Panc1 (cell line): ENCODE data around the gene PATJ. TPM values are rescaled to one million over a fixed set of nuclear protein-coding genes. Genes with fewer than 3 reads are reported as not detected.

Experiments
- ATAC-seq: fragments of 200-7000 bp; cut with Tn5 transposase; 2 replicates; pipeline ENCODE4 v1.9.1; 2020; ENCODE audit warnings: mild to moderate bottlenecking, moderate library complexity
- BruUV-seq: library from RNA; stranded (reverse); fragments of 400-500 nt; replicated peaks from 2 replicates; lab custom pipeline; 2021; lab: Mats Ljungman, UMichigan
- CTCF ChIA-PET: fragments of 300-600 bp; sonication (Branson Sonifier 250); formaldehyde crosslinking; loops from one replicate; lab custom pipeline; 2022; ENCODE audit warnings: antibody characterized with exemption; lab: Charles Lee
- POLR2A ChIA-PET: fragments of 300-600 bp; sonication (Branson Sonifier 250); formaldehyde crosslinking; loops from one replicate; lab custom pipeline; 2022; ENCODE audit warnings: antibody characterized with exemption; lab: Charles Lee
- DNase-seq: peaks from one replicate; pipeline ENCODE4 v3.0.0-alpha.2; 2010; ENCODE audit warnings: low read depth, low spot score
- H3K27ac ChIP-seq: 2 replicates; pipeline ENCODE4 v1.5.1; 2011; ENCODE audit warnings: mild to moderate bottlenecking, low read length, inconsistent platforms
- H3K27me3 ChIP-seq: fragments of 200-500 bp; sonication (Bioruptor generic); 2 replicates; pipeline ENCODE4 v1.6.0; 2014; ENCODE audit warnings: low read length, inconsistent platforms; ENCODE audit not compliant: control insufficient read depth, insufficient read depth
- H3K36me3 ChIP-seq: fragments of 200-500 bp; sonication (Bioruptor generic); 2 replicates; pipeline ENCODE4 v1.5.1; 2014; ENCODE audit warnings: inconsistent platforms, mild to moderate bottlenecking, low read length, moderate library complexity; ENCODE audit not compliant: control insufficient read depth, insufficient read depth
- H3K4me1 ChIP-seq: 2 replicates; pipeline ENCODE4 v1.5.1; 2011; ENCODE audit warnings: inconsistent platforms, mild to moderate bottlenecking, low read length, moderate library complexity; ENCODE audit not compliant: control insufficient read depth, insufficient read depth
- H3K4me3 ChIP-seq, 2 experiments: 2 replicates each; pipeline ENCODE4 v1.5.1; 2011 to 2012; ENCODE audit warnings: low read depth in 2 of 2, low read length in 2 of 2, mild to moderate bottlenecking in 2 of 2, inconsistent platforms in 1 of 2, moderate library complexity in 1 of 2
- H3K9me3 ChIP-seq: fragments of 200-500 bp; sonication (Bioruptor generic); 2 replicates; pipeline ENCODE4 v1.5.1; 2014; ENCODE audit warnings: low read depth, mild to moderate bottlenecking, inconsistent platforms, low read length, moderate library complexity; ENCODE audit not compliant: control insufficient read depth, insufficient read depth
- POLR2AphosphoS5 ChIP-seq: IDR thresholded peaks from 2 replicates; pipeline ENCODE4 v1.6.1; 2012; ENCODE audit warnings: mild to moderate bottlenecking, low read depth, low read length, moderate library complexity
- SIN3A ChIP-seq: IDR thresholded peaks from 2 replicates; pipeline ENCODE4 v1.6.1; 2012; ENCODE audit warnings: low read depth, mild to moderate bottlenecking, low read length, moderate library complexity, borderline replicate concordance; ENCODE audit not compliant: insufficient read depth
- TCF7L2 ChIP-seq: IDR thresholded peaks from 2 replicates; pipeline ENCODE4 v1.6.1; 2011; ENCODE audit warnings: mild to moderate bottlenecking, low read depth, low read length, inconsistent platforms
- in situ Hi-C: cut with HindIII; loops from 2 replicates; pipeline ENCODE4 v1.10.0; 2016; ENCODE audit warnings: low sequenced_read_pairs, low pct_unique_long_range_greater_than_20kb
- intact Hi-C: fragments of 100-400 bp; cut with micrococcal nuclease; formaldehyde crosslinking; loops from one replicate; pipeline ENCODE4 v1.10.0; 2022; ENCODE audit not compliant: unreplicated experiment
- total RNA-seq: library from RNA; stranded (reverse); gene quantifications from one replicate; pipeline ENCODE4 v1.2.1, GENCODE V29; 2021; ENCODE audit not compliant: unreplicated experiment
- TF ChIP-seq, protein P1 (sequence below), 2 experiments: IDR thresholded peaks; 2 replicates each; pipeline ENCODE4 v1.6.1; 2011 to 2012; ENCODE audit warnings: low read depth in 2 of 2, control low read depth in 1 of 2, low read length in 1 of 2, mild to moderate bottlenecking in 1 of 2, moderate library complexity in 1 of 2; ENCODE audit not compliant: insufficient read depth in 1 of 2
- TF ChIP-seq, protein P2 (sequence below): fragments of 450-650 bp; IDR thresholded peaks from 2 replicates; pipeline ENCODE4 v1.5.1; 2017; ENCODE audit warnings: mild to moderate bottlenecking

Gene PATJ
- total RNA-seq, 1 experiment from 2014 or later = 36.2 TPM

DNA sequence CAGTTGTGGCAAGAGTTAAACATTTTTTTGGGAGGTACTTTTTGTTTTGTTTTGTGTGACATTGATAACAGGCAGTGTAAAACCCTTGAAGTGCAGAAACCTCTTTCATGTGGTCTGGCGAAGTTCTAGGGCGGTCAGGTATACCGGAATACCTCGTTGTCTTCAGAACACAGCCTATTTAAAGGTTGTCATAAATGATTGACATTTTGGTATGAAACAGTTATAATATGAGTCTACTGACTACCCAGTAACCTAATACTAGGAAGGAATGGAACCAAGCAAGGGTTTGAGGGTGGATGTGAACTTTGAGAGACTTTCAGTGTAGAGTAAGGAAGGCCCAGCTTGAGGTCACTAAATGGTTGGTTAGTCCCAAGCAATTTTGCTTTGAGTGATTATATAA, 40.5 kb downstream of the PATJ start:
- H3K27me3 ChIP-seq = no peaks in the 10 kb centered on the region
- no peaks in the 10 kb centered on the region for H3K36me3 ChIP-seq
- no peaks in the 10 kb centered on the region for H3K4me1 ChIP-seq
- POLR2A ChIA-PET = no interaction called here
- intact Hi-C loops = no loop called here
- DNase-seq (no peak), ATAC-seq (no peak)
- no peak for TF ChIP-seq SIN3A
- TF ChIP-seq, protein P1, sequence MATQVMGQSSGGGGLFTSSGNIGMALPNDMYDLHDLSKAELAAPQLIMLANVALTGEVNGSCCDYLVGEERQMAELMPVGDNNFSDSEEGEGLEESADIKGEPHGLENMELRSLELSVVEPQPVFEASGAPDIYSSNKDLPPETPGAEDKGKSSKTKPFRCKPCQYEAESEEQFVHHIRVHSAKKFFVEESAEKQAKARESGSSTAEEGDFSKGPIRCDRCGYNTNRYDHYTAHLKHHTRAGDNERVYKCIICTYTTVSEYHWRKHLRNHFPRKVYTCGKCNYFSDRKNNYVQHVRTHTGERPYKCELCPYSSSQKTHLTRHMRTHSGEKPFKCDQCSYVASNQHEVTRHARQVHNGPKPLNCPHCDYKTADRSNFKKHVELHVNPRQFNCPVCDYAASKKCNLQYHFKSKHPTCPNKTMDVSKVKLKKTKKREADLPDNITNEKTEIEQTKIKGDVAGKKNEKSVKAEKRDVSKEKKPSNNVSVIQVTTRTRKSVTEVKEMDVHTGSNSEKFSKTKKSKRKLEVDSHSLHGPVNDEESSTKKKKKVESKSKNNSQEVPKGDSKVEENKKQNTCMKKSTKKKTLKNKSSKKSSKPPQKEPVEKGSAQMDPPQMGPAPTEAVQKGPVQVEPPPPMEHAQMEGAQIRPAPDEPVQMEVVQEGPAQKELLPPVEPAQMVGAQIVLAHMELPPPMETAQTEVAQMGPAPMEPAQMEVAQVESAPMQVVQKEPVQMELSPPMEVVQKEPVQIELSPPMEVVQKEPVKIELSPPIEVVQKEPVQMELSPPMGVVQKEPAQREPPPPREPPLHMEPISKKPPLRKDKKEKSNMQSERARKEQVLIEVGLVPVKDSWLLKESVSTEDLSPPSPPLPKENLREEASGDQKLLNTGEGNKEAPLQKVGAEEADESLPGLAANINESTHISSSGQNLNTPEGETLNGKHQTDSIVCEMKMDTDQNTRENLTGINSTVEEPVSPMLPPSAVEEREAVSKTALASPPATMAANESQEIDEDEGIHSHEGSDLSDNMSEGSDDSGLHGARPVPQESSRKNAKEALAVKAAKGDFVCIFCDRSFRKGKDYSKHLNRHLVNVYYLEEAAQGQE (IDR thresholded peaks at IDR 0.05; ENCODE audit: insufficient read depth in 1 of 2, low read depth in 2 of 2, low read length in 1 of 2) = no peak
- TF ChIP-seq TCF7L2 = no peak
- TF ChIP-seq, protein P2, sequence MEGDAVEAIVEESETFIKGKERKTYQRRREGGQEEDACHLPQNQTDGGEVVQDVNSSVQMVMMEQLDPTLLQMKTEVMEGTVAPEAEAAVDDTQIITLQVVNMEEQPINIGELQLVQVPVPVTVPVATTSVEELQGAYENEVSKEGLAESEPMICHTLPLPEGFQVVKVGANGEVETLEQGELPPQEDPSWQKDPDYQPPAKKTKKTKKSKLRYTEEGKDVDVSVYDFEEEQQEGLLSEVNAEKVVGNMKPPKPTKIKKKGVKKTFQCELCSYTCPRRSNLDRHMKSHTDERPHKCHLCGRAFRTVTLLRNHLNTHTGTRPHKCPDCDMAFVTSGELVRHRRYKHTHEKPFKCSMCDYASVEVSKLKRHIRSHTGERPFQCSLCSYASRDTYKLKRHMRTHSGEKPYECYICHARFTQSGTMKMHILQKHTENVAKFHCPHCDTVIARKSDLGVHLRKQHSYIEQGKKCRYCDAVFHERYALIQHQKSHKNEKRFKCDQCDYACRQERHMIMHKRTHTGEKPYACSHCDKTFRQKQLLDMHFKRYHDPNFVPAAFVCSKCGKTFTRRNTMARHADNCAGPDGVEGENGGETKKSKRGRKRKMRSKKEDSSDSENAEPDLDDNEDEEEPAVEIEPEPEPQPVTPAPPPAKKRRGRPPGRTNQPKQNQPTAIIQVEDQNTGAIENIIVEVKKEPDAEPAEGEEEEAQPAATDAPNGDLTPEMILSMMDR = no peak
- TF ChIP-seq POLR2AphosphoS5 = no peak
- no peaks in the 10 kb centered on the region for H3K9me3 ChIP-seq
- no peak overlapping the region for H3K4me3 ChIP-seq
- CTCF ChIA-PET = interaction anchor here (0.7 kb wide), 1 partner anchor 309 kb away, joined by 5 read pairs; no protein-coding TSS in a partner anchor
- no peak overlapping the region for H3K27ac ChIP-seq
- in situ Hi-C loops = no loop called here
- BruUV-seq = no TSS peak

DNA sequence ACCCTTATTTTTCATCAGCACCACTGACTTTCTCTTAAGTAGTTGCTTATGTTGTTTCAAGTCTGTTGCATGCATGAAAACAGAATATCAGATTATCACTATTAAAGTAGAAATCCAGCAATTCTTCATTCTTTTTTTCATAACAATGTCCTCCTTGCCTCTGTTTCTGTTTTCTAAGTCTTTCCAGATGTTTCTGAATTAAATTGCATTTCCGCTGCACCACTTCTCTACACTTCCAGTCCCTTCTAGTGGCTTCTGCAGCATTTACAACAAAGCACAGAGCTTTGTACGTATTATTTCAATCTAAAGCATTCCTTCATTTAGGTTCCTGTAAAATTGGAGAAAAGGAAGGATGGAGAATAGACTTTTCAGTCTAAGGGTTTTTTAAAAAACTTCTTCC, 42.4 kb downstream of the PATJ start:
- Histone ChIP-seq H3K27ac (no peak overlapping the region), H3K4me3 (no peak overlapping the region), H3K9me3 (no peaks in the 10 kb centered on the region), H3K36me3 (no peaks in the 10 kb centered on the region), H3K27me3 (no peaks in the 10 kb centered on the region), H3K4me1 (no peaks in the 10 kb centered on the region)
- BruUV-seq = no TSS peak
- intact Hi-C loops (no loop called here), in situ Hi-C loops (no loop called here)
- ATAC-seq (no peak), DNase-seq (no peak)
- ChIA-PET CTCF (no interaction called here), POLR2A (interaction anchor here (0.6 kb wide), 1 partner anchor 11 kb away, joined by 3 read pairs; no protein-coding TSS in a partner anchor)
- TF ChIP-seq POLR2AphosphoS5 (no peak), SIN3A (no peak), TCF7L2 (no peak)
- TF ChIP-seq, protein P1 (IDR thresholded peaks at IDR 0.05; ENCODE audit: insufficient read depth in 1 of 2, low read depth in 2 of 2, low read length in 1 of 2) = no peak
- TF ChIP-seq, protein P2 = no peak
